GM18868 (cell line): Measurements from ENCODE around the gene VEGFA.

Source experiments
- ATAC-seq: cut with Tn5 transposase; IDR thresholded peaks from one replicate; pipeline ENCODE4 v1.9.1; 2021; ENCODE audit warnings: mild to moderate bottlenecking, moderate library complexity; ENCODE audit not compliant: unreplicated experiment

The VEGFA gene

DNA sequence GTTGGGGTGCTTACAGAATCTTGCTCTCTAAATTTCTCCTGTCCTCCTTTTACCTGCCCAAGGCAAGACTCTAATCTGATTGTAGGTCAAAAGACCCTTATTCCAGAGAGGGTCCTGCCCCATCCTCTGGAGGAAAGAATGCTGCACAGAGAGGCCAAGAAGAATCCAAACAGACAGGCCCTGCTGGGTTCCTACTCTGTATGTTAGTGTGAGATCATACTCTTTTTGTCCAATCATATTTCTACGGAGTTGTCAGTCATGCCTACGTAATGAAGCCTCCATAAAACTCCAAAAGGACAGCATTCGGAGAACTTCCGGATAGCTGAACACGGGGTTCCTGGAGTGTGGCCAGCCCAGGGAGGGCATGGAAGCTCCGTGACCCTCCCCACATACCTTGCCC lies 50.5 kb downstream of the VEGFA start:
- ATAC-seq = no peak

DNA sequence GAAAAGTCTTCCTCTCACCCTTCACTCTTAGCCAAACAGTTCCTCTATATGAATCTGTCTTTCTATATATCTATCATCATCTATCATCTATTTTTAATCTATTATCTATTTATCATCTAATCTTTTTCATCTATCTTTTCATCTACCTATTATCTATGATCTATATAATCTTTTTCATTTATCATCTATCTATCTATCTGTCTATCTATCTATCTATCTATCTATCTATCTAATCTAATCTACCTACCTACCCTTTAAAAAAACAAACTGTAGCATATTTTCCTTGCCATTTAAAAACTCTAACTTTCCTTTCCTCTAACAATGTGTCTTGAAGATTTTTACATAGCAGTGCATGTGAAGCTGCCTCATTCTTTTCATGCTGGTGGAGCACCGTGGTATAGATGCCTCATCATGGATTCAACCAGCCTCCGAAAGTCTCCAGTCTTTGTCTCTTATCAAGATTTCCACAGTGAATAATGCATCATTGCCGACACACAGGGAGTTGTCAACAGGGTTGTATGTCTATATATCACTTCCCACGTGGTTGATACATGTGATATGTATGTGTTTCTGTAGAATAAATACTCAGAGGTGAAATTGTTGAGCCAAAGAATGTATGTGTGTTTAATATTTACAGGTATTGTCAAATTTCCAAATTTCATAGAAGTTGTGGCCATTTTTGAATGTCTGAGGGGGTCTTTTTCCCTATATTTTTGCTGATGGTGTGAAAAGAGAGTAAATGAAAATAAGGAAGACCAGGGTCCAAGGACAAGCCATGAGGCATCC lies 51.3 kb downstream of the VEGFA start:
- ATAC-seq = no peak

DNA sequence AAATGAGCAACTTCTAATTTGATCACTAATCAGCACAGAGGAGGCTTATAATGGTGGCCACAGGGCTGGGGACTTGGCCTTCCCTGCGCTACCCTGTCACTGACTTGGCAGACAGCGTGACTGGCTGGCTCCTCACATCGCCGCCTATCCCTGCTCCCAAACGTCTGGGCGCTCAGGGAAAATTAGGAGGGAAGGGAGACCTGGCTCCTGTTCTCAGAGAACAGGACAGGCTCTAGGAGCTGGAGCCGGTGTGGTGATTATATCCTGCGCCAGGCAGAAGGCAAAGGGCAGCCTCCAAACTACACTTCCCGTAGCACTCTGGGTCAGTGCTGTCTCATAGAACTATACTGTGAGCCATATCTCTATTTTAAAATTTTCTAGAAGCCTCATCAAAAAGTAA lies 53.4 kb downstream of the VEGFA start:
- no peak for ATAC-seq

DNA sequence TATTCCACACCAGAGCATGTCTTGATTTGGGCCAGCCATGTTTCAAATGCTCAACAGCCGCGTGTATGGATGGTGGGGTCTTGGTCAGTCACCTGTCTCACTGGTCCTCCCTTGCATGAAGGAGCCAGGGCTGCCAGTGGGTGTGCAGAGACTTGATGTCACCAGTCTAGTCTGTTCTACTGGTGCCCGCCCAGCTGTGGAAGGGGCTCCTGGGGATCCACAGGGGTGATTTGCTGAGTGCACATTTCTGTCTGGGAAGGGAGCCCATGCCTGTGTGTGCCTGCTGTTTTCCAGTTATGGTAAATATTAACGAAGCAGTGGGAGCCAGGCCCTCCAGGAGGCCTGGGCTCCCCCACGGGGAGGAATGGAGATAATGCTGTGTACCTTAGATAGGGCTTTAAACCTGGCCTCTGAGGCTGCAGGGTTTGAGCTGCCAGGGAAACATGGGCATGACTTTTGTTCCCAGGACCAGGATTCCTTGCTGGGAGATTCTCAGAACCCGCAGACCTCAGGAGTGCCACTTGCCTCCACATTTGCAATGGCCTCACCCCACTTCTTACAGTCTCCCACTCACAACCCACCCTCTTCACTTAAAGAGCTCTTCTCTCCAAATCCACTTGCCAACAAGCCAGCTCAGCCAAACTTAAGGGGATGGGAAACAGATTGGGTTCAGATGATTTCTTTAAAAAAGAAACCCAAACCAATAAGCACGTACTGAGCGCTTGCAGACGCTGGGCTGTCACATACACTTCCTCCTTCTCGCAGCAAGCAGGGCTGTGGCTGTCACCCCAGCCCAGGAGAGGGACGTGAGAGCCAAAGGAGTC lies 54.1 kb downstream of the VEGFA start:
- ATAC-seq = no peak

DNA sequence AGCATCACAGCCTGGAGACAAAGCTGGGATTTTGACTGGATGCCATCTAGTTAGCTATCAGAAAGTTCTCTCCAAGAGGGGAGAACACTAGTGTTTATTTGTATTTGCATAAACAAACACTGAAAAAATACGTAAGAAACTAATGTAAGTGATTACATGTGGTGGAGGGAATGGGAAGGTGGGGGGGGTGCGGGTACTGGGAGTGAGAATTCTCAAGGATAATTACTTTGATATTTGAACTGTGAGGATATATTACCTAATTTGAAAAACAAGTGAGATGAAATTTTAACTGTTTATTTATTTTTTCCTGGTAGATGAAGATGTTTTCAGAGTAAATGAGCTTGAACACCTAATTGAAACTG lies 54.7 kb downstream of the VEGFA start:
- ATAC-seq = no peak

DNA sequence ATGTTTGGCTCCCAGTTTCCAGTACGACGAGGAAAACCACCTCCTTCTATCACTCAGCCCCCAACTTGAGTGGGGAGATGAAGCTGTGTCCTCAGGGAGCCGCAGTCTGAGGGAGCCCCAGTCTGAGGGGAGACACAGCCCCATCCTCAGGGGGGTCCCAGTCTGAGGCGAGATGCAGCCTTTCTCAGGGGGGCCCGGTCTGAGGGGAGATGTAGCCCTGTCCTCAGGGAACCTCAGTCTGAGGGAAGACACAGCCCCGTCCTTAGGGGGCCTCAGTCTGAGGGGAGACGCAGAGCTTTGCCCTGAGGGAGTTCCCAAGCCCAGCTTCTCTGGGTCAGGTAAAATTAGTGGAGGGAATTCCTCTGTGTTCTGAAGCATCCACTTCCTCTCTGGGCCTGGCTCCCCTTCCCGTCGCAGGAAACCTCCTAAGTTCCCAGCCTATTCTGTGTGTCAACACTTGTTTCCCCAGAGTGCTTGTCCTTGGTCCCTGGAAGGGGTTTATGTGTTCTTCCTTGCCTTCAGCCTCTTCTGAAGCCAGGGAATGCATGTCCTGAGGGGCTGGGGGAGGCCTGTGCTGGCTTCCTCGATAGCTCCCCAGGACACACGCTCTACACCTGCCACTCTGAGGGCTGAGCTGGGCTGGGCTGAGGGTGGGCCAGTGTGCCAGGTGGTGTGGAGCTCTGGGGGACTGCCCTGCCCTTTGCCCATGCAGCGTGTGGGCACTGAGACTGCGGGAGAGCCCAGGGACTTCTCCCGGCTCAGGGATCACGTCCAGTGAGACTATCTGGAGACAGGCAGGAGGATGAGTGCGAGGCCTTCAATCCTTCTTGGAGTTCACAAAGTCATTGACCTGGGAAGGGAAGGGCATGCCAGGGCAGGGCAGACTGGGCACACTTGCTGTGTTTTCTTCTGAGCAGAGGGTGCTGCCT lies 55.4 kb downstream of the VEGFA start:
- no peak for ATAC-seq

DNA sequence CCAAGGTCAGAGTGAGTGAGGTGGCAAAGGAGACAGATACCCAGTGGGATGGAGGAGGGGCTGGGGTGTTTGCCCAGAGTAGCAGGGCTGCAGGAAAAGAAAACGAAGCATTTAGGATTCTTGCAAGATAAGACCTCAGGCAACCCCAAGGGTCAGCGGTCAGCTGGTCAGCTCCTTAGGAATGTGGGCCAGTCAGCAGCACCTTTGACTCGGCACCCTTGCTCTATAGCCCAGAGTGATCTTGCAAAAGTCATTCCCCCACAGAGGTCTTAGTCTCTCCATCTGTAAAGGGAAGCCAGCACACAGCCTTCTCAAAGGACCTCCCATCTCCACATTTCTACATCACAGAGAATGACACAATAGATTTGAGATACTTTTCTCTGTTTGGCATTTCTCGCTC lies 56.7 kb downstream of the VEGFA start:
- ATAC-seq = no peak

DNA sequence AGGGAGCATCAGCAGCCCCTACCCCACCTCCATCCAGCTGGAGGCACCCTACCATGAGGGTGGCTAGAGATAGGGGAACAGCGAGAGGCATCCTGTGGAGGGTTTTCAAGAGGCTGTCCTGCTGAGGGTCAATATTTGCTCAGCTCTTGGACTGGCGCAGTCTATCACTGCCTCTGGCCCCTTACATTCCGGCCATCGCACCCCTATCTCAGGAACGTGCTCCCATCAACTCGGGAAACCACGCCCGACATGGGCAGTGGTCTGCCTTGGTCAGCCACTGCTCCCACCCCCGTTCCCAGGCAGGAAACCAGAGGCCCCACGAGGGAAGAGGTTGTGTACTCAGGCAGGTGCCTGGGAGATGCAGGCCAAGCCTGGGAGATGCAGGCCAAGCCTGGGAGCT lies 57.9 kb downstream of the VEGFA start:
- ATAC-seq = no peak

DNA sequence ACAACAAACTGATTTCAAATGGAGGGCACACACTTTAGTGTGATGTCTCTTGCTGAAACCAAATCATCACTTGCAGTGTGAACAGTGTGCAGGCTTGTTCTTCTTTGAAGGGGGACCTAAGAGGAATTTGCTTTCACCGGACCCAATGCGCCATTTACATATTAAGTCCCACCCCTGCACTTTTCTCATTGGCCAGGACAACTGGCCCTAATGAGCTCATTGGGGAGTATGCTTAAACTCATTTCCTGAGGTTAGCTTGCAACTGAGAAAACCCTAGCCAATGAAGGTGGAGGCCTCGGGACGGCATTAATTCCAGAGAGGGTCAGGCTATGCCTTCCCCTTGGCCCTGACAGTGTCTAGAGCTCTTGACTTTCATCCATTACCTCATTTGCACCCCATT lies 58.7 kb downstream of the VEGFA start:
- ATAC-seq = no peak

DNA sequence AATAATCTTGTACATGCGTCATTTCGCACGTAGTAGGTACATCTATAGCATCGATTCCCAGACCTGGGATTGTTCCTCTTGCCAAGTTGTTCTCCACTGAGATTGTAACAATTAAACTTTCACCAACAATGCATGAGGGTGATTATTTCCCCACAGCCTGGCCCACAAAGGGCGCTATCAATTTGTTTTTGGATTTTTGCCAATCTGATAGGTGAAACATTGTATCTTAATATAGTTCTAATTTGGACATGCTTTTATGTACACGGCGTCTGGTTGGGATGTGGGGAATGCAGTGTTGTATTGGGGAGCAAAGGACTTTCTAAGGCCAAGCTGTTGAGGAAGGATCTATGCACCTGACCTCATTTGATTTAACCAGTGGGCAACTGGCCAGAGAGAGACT lies 59.5 kb downstream of the VEGFA start:
- ATAC-seq = no peak

DNA sequence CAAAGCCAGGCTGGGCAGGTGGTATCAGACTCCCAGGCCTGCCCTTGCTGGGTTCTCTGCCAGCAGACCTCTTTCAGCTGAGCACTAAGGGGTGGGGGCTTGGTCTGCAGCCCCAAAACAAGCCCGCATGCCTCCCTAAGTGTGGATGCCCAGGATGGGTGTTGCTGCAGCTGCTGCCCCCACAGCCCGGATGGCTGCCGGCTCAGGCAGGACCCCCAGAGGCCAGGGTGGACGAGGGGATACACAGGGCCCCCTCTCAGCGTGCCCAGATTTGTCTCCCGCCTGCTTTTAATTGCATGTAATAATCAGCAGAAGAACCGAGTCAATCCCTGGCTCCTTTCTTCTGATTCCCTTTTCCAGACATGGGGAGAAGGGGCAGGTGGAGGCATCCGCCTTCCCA lies 60.8 kb downstream of the VEGFA start:
- no peak for ATAC-seq

DNA sequence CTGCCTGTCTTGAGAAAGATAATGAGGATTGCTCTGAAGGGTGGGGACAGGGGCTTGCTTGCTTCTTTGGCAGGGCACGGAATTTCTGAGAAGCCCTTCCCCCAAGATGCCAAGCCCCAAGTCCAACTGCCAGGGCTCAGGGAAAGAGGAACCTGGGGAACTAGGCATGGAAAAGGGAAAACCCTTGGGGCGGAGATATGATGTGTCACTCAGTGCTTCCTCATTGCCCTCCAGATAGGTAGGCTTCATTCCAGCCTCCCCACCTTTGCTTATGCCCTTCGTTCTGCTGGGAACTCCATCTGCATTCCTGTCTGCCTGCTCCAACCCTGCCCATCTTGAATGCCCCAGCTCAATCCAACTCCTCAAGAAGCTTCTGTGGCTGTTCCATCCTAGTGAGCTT lies 61.2 kb downstream of the VEGFA start:
- no peak for ATAC-seq

DNA sequence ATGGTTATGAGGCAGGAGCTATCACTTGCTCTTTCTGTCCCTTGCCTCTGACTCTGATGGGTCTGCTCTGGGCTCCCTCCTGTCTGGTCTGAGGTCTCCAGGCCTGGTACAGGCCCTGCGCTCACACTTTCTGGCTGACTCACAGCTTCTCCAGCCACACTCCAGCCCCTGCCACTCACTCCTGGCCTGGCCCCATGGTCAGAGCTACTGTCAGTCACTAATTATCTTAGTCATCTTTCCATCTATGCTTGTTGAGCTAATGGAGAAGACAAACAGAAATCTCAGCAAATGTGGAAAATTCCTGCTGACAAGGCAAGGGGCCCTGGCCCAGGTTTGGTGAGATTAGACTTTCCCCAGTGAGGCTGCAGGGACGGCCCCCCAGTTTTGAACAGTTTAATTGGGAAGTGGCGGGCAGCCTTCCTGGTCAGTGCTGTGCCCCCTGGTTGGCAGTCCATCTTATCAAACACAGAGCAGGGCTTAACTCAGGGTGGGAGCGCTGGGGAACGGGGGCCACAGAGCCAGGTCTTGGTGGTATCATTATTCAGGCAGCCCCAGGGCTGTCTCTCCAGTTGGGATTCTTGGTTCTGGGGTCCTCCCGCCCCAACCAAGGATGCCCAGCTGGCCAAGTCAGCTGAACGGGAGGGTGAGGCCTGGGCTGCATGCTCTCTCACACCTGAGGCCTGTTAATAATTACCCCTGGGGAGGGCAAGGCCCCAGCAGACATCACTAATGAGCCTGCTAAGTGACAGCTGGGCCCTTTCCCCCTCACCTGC lies 63.4 kb downstream of the VEGFA start:
- ATAC-seq = no peak

DNA sequence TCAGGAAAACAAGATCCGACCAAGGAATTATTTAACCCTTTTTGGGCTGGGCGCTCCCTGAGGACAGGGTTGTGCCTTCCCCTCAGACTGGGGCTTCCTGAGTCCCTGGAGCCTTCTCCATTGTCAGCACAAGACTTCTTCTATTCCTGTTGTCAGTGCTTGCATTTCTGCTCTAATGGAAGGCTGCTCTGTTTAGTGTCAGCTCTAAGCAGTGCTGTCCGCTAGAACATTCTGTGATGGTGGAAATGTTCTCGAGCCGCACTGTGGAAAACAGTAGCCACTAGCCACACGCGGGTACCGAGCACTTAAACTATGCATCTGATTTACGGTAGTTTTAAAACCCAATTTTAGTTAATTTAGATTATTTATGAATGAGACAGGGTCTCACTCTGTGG lies 64.0 kb downstream of the VEGFA start:
- no peak for ATAC-seq

DNA sequence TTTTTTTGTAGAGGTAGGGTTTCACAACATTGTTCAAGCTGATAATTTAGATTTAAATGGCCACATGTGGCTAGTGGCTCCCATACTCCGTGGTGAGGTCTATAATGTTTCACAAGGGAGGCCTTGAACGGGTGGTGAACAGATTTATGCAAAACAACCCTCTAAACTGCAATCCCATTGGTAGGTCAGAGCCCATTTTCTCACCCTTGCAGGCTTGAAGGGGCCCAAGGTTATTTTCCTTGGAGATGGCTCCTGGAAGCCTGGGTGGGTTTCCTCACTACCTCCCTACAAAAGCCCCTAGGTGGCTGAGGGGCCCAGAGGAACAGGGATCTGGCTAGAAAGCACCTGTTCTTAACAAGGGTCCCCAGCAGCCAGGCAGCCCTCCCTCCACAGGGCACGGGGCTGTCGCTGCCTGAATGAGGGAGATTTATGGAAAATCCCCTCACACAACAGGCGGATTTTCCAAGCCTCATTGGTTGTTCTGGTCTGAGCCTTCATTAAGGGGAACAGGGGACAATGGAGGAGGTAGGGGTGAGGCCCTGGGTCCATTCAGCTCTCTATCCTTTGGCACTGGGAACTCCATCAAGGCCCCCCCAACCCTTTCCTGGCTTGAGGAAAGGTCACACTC lies 64.6 kb downstream of the VEGFA start:
- no peak for ATAC-seq

DNA sequence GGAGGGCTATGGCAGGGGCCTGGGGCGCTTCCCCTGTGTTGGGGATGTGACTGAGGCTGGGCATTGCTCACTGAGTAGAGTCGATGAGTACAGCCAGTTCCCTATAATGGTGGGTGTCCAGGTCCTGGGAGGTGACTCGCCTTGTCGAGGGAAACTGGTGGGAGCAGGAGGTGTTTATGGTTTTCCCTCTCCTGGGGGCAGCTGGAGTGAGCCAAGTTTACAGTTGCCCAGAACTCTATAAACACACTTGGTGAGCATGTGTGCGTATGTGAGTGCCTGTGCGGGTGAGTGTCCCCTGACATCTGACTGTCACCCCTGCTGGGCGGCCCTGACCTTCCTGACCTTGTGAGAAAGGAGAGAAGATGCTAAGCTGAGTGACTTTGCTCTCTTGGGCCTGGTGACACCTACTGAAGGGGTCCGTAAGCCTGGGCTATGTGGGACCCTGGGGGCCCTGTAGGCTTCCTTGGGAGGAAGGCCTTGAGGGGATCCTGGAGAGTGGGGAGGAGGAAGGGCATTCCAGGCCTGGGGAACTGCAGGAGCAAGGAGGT lies 65.9 kb downstream of the VEGFA start:
- ATAC-seq = no peak
